Brain pericyte (primary cell): ENCODE results near the gene ABCC3.

Experiments used
- DNase-seq: peaks from one replicate; pipeline ENCODE4 v3.0.0-alpha.2; 2012; ENCODE audit warnings: low read depth, low spot score

The ABCC3 gene

DNA sequence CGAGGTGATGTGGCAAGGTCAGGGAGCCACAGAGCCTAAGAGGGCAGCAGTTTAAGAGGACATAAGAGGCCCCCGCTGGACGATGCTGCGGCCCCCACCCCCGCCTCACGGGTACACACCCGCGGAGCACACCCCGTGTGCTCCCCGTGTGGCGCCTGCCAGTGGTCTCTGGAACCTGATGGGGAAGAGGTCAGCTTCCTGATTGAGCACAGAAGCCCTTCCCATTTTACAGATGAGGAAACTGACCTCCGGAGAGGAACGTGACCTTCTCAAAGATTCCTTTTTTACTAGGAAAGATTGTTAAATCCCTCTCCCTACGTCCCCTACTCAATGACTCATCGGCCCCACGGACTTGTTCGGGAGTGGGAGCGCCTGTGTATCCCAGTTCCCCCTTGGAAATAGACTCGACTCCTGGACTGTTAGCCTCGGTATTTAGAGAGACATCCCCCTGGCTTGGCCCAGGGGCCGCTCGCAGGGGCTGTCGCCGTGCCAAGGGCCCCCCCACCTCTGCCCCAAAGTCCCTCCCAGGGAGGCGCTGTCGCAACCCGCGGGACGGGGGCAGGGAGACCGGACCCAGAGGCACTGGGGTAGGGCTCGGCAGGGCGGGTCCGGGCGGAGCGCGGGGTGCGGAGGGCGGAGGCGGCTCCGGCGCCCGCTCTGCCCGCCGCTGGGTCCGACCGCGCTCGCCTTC is at the start of gene ABCC3:
Gene ABCC3, plus strand, starts transcription at position 658 of the 691 bp plus-strand sequence. CDS start 56 bp downstream, outside the sequence.
- DNase-seq = no peak

DNA sequence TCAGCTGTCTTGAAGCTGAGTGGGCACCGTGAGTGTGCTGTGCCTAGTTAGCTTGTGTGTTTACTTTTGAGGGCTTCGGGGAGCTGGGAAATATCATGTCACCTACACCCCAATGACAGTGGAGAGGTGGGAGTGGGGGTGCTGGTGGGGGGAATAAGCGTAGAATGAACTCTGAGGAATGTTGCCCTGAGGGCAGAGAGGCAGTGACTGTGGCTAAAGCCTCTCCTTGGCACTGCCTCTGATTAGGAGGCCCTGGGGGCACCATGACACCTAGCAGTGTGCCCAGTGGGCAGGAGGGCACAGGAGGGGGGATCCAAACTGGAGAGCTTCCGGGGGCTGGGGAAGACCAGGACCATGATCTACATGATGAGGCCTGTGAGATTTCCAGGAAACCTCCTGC is 49.3 kb upstream of the ABCC3 start:
- no peak for DNase-seq

DNA sequence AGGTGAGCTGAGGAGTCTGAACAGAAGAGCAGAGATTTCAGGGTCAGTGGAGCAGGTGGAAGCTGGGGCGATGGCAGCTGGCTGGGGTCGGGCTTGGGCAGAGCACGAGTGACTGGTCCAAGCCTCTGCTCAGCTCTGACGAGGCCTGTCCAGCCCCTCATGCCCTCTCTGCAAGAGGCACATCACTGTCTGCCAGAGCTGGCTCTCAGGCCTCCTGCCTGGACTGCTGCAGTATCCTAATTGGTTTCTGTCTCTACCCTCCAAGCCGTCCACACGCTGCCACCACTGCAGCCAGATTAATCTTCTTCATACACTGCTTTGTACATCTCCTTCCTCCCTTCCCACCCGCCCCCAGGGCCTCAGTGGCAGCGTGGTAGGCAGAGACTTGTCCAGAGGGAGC is 48.8 kb upstream of the ABCC3 start:
- DNase-seq = no peak

- DNase-seq = no peak
These were observed 48.0 kb upstream of the ABCC3 start for GRCh38 chr17:50586421-50587247.

DNA sequence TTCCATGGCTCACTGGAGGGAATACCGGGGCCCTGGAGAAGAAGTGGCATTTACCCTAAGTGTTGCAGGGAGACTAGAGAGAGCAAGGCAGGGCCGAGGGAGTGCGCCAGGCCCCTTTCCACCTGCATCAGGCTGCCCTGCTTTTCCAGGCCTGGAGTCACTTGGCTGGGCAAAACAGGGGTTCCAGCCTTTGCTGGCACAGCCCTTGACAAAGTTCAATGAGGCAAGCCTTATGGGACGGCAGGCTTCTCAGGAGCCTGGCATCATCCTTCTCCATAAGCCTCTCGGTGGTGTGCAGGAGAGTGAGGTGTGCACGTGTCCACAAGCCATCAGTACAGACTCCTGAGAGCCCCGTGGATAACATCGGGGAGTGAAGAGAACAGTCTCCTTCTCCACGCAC is 47.1 kb upstream of the ABCC3 start:
- no peak for DNase-seq

DNA sequence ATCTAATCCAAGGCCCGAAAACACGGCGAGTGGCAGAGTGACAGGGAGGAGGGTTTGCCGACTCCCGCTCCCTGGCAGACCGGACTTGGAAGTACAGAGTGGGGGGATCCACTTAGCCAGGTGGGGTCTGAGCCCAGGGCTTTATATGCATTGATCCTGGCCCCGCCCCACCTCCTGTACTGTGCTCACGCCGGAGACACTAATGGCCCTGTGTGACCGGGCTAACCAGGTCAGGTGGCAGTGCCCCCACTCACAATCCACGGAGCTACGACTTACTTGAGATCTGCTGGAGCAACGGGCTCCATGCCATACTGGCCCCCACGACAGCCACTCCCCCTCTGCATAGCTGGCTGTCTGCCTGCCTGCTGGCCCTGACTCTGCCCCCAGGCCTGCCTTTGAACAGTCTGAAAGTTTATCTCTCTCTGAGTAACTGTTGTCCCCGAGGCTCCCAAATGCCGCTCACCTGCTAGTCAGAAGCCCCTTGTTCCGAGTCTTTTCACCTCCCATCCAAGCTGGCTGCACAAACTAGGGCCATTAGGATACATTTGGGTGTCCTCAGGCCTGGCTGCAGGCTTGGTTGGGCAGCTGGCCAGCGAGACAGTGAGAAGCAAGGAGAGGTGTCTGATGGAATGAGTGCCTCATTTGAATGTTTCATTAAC is 46.2 kb upstream of the ABCC3 start:
- DNase-seq = no peak

GRCh38 chr17:50589095-50589705 is 45.5 kb upstream of the ABCC3 start:
- DNase-seq = no peak

DNA sequence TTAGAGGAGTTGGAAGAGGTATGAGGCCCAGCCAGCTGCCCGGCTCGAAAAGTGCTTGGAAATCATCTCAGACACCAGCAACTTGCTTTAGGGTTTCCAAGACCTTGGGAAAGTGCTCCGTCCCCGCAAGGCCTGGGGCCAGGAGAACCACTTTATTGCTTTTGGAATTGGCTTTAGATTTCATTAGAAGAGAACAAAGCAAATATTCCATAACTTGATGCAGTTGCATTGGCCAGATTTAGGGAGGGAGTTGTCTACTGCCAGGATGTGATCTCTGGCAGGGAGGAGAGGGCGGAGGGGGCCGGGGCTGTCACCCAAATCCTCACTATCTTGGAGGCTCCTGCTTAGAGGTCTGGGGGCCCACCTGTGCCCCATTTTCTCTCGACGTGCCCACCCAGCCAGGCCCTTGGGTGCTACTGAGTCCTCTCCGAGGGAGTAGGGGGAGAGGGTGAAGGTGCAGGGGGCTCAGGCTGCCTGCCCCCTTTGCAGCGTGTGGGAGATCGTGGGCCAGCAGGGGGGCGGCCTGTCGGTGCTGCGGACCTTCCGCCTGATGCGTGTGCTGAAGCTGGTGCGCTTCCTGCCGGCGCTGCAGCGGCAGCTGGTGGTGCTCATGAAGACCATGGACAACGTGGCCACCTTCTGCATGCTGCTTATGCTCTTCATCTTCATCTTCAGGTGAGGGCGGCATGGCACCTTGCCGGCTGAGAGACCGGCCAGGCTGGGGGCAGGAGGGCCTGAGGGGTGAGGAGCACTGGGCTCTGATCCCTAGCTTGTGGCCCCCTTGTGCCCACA is 43.5 kb upstream of the ABCC3 start:
- DNase-seq = no peak

- no peak for DNase-seq
These were observed 41.4 kb upstream of the ABCC3 start for GRCh38 chr17:50593321-50593720.

DNA sequence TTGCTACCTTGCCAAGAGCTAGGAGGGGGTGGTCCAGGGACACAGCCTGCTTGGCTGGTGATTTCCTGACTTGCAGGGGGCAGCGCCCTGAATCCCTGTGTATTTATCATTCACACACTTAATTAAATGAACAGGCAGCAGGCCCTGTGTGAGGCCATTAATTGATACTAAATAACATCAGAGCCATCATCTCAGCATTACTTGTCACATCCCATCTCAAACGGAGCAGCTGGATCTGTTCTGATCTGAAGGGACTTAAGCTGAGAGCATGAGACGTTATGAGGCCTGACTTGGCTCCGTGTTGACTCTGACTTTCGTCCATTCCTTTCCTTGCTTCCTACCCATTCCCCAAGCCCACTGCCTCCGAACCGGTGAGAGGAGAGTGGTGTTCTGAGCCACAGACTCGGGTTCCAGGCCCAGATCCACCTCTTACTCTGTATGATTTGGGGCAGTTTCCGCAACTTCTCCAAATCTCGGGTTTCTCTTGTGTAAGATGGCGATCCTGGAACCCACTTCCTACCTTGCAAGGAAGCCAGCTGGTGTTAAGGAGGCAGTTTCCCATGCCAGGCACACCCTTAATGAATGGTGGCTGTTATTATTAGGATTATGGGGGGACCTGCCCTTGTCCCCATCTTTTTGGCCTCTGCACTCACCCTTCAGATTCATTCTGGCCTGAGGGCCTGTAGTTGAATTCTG is 40.4 kb upstream of the ABCC3 start:
- DNase-seq = no peak

DNA sequence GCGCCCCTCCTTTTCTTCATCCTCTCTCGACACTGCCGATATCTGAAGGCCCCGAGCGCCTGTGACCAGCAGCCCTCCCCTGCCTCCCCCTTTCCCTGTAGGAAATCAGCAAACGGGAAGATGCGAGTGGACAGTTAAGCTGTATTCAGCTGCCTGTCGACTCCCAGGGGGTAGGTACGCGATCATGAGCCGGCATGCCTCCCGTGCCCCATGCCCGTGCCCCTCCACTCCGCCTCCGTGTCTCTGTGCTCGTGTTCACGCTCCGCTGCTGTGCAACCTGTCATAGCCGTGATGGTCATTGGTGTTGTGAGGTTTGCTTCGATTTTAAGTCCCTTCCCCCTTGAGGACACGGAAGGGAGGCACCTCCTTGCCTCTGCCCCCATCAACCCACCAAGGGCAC is 39.8 kb upstream of the ABCC3 start:
- DNase-seq = no peak

- DNase-seq = no peak
These were observed 38.3 kb upstream of the ABCC3 start for GRCh38 chr17:50596191-50597037.

DNA sequence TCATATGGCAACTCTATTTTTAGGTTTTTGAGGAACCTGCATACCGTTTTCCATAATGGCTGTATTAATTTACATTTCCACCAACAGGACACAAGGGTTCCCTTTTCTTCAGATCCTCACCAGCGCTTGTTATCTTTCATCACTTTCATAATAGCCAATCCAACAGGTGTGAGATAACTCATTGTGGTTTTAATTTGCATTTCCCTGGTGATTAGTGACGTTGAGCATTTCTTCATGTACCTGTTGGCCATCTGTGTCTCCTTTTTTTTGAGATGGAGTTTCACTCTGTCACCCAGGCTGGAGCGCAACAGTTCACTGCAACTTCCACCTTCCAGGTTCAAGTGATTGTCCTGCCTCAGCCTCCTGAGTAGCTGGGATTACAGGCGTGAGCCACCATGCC is 36.2 kb upstream of the ABCC3 start:
- no peak for DNase-seq

GRCh38 chr17:50599606-50600005 is 35.1 kb upstream of the ABCC3 start:
- DNase-seq = no peak

GRCh38 chr17:50601823-50602375 is 32.8 kb upstream of the ABCC3 start:
- no peak for DNase-seq

DNA sequence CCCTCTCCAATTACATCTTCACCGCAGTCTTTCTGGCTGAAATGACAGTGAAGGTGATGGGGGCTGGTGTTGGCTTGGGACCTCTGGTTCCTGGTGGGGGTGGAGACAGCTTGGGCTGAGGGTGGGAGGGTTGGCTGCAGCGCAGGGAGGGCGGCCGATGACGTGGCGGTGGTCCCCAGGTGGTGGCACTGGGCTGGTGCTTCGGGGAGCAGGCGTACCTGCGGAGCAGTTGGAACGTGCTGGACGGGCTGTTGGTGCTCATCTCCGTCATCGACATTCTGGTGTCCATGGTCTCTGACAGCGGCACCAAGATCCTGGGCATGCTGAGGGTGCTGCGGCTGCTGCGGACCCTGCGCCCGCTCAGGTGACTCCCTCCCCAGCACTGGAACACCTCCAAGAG is 31.8 kb upstream of the ABCC3 start:
- no peak for DNase-seq

DNA sequence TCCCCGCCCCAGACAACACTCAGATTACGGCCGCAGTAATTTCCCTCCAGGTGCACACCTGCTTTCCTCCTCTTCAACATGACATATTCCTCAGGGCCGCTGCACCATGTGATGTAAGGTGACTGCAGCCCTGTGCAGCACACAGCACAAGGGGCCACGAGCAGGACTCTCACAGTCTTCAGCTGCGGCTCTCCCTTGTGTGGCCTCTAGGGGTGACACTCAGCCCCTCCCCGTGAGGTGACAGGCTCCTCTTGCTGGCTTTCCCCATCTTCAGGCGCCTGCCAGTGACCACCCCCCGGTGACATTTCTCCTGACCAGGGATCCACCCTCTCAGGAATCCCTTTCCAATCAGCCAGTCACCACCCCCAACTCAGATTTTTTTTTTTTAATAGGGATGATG is 31.3 kb upstream of the ABCC3 start:
- no peak for DNase-seq

DNA sequence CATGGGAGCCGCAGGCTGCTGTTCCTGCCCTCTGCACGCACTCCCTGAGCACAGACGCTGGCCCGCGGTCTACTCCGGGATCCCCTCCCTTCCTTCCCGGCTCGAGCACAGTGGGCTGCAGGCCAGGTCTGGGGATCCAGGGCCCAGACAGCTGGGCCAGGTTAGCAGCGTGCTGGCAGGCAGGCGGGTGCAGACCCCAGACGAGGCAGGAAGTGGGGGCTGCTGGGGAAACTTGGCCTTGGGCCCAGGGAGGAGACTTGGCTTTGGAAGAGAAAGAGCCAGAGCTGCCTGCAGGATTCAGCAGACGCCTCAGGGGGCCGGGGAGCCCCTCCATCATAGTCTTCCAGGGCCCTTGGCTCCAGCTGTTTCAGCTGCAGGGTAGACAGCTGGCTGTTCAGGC is 30.2 kb upstream of the ABCC3 start:
- DNase-seq = peak; percentile 36

GRCh38 chr17:50605429-50605828 is 29.3 kb upstream of the ABCC3 start:
- no peak for DNase-seq
